ENCODE data around the gene SSTR4.
A peak's percentile ranks its signal among the peaks of the same experiment; 100 is the strongest.

GRCh38 chr20:23048283-23049200 is 13.4 kb downstream of the SSTR4 start:
- TF ChIP-seq CTCF (IDR thresholded peaks at IDR 0.05) (peak; percentile 79), POLR2AphosphoS5 (IDR thresholded peaks at IDR 0.05; ENCODE audit: low read depth, low read length) (no peak), SIN3A (IDR thresholded peaks at IDR 0.05; ENCODE audit: borderline replicate concordance, insufficient read depth, low read depth, low read length) (no peak), TCF7L2 (IDR thresholded peaks at IDR 0.05; ENCODE audit: low read depth, low read length) (no peak)

Data from Panc1 (cell line).